CMK (cell line): Measurements from ENCODE around the gene FGFR1OP2.
"Not testable (repeated sequence)": the region's sequence is repeated elsewhere in the genome, so short reads cannot be mapped to it uniquely, and the experiment has no call there.

Experiments used
- DNase-seq: peaks from one replicate; pipeline ENCODE4 v3.0.0-alpha.2; 2010; ENCODE audit warnings: low read depth

The FGFR1OP2 gene

GRCh38 chr12:26941215-26941594, 2.9 kb downstream of the FGFR1OP2 start:
- DNase-seq, result no peak

- no peak for DNase-seq
Observed at GRCh38 chr12:26948309-26948708, 10.0 kb downstream of the FGFR1OP2 start.

- DNase-seq, result no peak
Observed at GRCh38 chr12:26953447-26953846, 15.2 kb downstream of the FGFR1OP2 start.

DNA sequence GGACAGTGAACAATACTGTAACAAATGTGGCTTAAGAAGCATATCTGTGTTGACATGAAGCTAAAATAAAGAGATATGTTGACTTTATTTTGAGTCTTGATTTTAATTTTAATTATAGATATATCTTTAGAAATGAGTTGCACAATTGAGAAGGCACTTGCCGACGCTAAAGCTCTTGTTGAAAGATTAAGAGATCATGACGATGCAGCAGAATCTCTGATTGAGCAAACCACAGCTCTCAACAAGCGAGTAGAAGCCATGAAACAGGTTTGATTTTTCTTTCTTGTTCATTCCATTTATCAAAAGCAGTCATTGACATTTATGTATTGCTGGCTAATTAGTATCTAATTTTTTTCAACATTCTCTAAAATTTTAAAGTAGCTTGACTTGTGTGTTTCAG, 15.8 kb downstream of the FGFR1OP2 start:
- no peak for DNase-seq

DNA sequence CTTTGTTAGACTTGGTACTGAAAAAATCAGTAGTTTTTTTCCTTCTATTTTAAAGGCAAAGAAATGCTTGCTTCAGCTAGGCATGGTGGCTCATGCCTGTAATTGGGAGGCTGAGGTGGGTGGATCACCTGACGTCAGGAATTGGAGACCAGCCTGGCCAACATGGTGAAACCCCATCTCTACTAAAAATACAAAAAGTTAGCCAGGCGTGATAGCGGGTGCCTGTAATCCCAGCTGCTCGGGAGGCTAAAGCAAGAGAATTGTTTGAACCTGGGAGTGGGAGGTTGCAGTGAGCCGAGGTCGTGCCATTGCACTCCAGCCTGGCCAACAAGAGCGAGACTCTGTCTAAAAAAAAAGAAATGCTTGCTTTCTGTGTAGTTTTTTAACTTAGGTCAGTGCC, 23.1 kb downstream of the FGFR1OP2 start:
- not testable (repeated sequence) for DNase-seq

- DNase-seq, result no peak
Observed at GRCh38 chr12:26961803-26962202, 23.5 kb downstream of the FGFR1OP2 start.

GRCh38 chr12:26963413-26963812, 25.1 kb downstream of the FGFR1OP2 start:
- DNase-seq, result no peak

DNA sequence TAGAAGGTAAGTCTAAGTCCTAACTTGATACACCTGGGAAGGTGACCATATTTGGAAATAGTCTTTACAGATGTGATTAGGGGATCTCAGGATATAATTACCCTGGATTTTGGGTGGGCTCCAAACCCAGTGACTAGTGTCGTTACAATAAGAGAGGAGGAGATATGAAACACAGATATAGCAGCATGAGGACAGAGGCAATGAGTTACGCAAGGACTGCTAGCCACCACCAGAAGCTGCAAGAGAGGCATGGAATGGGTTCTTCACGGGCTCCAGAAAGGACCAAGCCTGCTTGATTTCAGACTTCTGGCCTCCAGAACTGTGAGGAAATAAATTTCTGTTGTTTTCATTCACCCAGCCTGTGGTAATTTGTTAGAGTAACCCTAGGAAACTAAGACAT, 28.6 kb downstream of the FGFR1OP2 start:
- DNase-seq, result no peak

DNA sequence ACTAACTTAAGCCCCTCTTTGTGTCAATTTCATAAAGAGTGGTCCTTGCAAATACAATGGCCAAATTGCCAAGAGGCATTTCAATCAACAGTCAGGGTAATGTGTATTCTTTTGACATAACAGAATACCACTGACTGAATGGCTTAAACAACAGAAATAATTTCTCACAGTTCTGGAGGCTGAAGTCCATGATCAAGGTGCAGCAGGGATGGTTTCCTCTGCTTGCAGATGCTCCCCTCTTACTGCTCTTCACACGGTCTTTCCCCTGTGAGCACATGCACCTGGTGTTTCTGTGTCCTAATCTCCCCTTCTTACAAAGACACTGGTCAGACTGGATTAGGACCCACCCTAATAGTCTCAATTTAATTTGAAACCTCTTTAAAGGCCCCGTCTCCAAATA, 31.9 kb downstream of the FGFR1OP2 start:
- no peak for DNase-seq

GRCh38 chr12:26971963-26972362, 33.7 kb downstream of the FGFR1OP2 start:
- DNase-seq, result no peak

DNA sequence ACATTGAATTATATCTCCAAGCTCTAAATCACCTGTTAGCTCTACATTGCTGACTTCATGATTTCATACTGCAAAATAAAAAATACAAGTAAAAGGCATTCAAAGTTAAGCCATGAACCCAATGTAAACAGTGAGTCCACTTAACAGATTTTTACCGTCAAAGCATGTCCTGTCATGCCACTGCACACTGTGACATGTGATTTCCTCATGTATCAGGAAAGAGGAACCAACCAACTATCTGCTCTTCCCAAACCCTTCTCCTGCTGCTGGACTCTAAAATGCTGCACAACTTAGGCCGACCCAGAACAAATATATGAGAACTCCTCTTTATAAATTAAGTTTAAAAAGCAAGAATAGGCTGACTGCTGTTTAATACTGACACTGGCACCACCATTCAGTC, 38.4 kb downstream of the FGFR1OP2 start:
- DNase-seq, result no peak

DNA sequence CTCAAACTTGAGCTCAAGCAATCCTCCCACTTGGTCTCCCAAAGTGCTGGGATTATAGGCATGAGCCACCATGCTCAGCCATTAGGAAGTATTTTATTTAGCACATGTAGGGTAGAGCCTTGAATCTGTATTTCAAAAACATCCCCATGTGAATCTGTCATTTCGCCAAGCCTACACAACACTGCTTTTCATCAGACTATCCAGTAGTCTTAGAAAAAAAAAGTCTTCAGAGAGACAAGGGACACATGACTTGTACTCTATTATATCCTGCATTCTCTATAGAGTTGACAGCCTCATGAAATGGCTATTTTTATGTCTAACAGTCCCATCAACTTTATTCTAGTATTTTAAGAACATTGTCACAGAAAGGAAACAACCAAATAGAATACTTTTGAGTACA, 40.5 kb downstream of the FGFR1OP2 start:
- no peak for DNase-seq

DNA sequence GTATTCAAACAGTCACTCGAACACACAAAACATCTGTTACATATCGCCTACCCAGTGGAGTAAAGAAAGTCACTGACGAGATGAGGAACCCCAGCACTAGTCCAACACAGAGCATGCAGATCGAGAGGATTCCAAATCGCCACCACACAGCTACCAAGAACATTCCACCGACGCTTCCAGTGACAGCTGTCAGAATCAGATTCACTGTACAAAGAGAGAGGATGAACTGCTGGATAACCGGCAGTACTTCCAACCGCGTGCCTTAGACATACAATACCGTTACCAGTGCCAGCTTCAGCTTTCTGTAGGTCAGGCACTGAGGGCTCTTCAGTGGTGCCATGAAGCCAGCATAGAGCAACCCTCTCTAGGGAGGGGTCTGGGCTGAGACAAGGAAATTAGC, 41.5 kb downstream of the FGFR1OP2 start:
- no peak for DNase-seq

GRCh38 chr12:26982866-26983265, 44.6 kb downstream of the FGFR1OP2 start:
- DNase-seq, result no peak

DNA sequence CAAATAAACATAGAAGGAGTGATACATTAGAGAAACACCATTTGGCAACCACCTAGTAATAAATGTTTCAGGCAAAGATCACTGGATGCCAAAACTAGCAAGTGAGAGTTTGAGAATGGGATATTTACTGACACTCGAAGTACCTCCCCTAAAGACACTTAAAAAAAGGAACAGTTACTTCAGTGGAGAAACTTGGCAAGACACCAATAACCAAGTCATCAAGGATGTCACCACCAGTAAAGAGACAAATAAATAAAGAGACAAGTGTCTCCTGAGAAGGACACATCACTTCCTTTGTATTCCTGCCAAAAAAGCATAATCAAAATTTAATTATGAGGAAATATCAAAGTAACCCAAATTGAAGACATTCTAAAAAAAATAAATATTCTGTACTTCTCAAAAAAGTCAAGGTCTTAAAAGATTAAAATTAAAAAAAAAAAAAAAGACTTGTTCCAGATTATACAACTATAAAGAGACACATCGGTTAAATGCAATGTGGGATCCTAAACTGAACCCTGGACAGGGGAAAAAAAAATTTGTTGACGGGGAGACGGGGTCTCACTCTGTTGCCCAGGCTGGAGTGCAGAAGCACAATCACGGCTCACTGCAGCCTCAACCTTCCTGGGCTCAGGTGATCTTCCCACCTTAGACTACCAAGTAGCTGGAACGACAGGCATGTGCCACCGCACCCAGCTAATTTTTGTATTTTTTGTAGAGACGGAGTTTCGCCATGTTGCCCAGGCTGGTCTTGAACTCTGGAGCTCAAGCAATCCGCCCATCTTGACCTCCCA, 49.6 kb downstream of the FGFR1OP2 start:
- no peak for DNase-seq

DNA sequence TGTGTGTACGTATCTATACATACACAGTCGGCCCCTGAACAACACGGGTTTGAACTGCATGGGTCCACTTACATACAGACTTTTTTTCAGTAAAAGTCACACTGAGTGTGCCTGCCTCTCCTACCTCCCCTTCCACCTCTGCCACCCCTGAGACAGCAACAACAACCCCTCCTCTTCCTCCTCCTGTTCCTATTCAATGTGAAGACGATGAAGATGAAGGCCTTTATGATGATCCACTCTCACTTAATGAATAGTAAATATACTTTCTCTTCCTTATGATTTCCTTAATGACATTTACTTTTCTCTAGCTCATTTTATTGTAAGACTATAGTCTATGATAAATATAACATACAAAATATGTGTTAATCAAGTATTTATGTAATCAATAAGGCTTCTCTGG, 50.4 kb downstream of the FGFR1OP2 start:
- DNase-seq, result no peak

- DNase-seq, result no peak
Observed at GRCh38 chr12:26989873-26990272, 51.6 kb downstream of the FGFR1OP2 start.

DNA sequence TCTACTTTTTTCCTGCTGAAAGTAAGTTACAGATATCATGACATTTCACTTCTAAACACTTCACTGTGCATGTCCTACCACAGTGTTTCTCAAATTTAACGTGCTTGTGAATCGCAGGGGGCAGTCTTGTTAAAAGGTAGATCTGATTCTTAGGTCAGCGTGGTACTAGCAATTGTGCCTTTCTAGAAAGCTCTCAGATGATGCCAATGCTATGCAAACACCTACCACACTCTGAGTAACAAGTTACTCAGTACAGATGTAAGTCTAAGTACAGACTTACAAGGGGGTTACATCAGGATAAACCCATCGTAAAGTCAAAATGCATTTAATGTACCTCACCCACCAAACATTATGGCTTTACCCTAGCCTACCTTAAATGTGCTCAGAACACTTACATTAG, 53.6 kb downstream of the FGFR1OP2 start:
- DNase-seq, result no peak

- no peak for DNase-seq
Observed at GRCh38 chr12:26994109-26994508, 55.8 kb downstream of the FGFR1OP2 start.

- no peak for DNase-seq
Observed at GRCh38 chr12:26995706-26996105, 57.4 kb downstream of the FGFR1OP2 start.

GRCh38 chr12:26997003-26997402, 58.7 kb downstream of the FGFR1OP2 start:
- DNase-seq, result no peak

GRCh38 chr12:27000961-27001360, 62.7 kb downstream of the FGFR1OP2 start:
- DNase-seq, result no peak

- no peak for DNase-seq
Observed at GRCh38 chr12:27001663-27002062, 63.4 kb downstream of the FGFR1OP2 start.

GRCh38 chr12:27002141-27002540, 63.9 kb downstream of the FGFR1OP2 start:
- no peak for DNase-seq
